Measurements from ENCODE around the gene TMEM179B. TPM values are rescaled to one million over a fixed set of nuclear protein-coding genes. Genes with fewer than 3 reads are reported as not detected.
A peak's percentile ranks its signal among the peaks of the same experiment; 100 is the strongest.

The TMEM179B gene
- polyA plus RNA-seq, 1 donor (not counting 4 experiments of a cell fraction or from before 2014, with no cell fraction given): 35.4 TPM

- H3K36me3 ChIP-seq (ENCODE audit: control insufficient read depth in 2 of 2, extremely low read depth in 1 of 2, insufficient read depth in 2 of 2, low read length in 2 of 2): peaks cover 4 to 20% of the 10 kb centered on the region in 2 experiments
- H2AFZ ChIP-seq (ENCODE audit: control insufficient read depth, low read length): peak overlapping the region; percentile 29
- dilution Hi-C loops (cut with MboI; ENCODE audit: extremely low pct_ligation_motif_present, low sequenced_read_pairs): no loop called here
- H3K27ac ChIP-seq (ENCODE audit: control insufficient read depth, insufficient read depth, low read length): peak overlapping the region; percentile 98
- peaks cover 35% of the 10 kb centered on the region for H3K79me2 ChIP-seq (ENCODE audit: control insufficient read depth, insufficient read depth, low read length)
- peak overlapping the region; percentile 78 to 100 (median 99) for H3K4me3 ChIP-seq (ENCODE audit: control insufficient read depth in 2 of 3, extremely low read depth in 1 of 3, insufficient read depth in 2 of 3, low read depth in 1 of 3, low read length in 3 of 3)
- no peaks in the 10 kb centered on the region for H3K9me1 ChIP-seq (ENCODE audit: control insufficient read depth, extremely low read depth, insufficient read depth, low read length)
- DNase-seq (ENCODE audit: low read depth, low spot score): no peak
- H4K20me1 ChIP-seq (ENCODE audit: control insufficient read depth, extremely low read depth, insufficient read depth, low read length): no peaks in the 10 kb centered on the region
- peak; percentile 91 to 100 (median 92) for TF ChIP-seq CTCF (optimal IDR thresholded peaks at IDR 0.05 in 1 of 3, IDR thresholded peaks at IDR 0.05 in 1 of 3, conservative IDR thresholded peaks at IDR 0.05 in 1 of 3; ENCODE audit: extremely low read depth in 1 of 3, insufficient read depth in 2 of 3, low read length in 3 of 3)
- TF ChIP-seq EZH2 (IDR thresholded peaks at IDR 0.05; ENCODE audit: low read length): no peak
- H3K4me2 ChIP-seq (ENCODE audit: control insufficient read depth, extremely low read depth, insufficient read depth, low read depth, low read length): peak overlapping the region; percentile 66
- H3K9me3 ChIP-seq (ENCODE audit: control insufficient read depth, low read depth, low read length): no peaks in the 10 kb centered on the region
- H3K4me1 ChIP-seq (ENCODE audit: control insufficient read depth, extremely low read depth, insufficient read depth, low read length): peaks cover 26% of the 10 kb centered on the region
- FAIRE-seq: no peak
- H3K9ac ChIP-seq (ENCODE audit: control insufficient read depth, extremely low read depth, insufficient read depth, low read length): peak overlapping the region; percentile 97
- H3K27me3 ChIP-seq (ENCODE audit: control insufficient read depth, extremely low read depth, insufficient read depth, low read length): no peaks in the 10 kb centered on the region
Observed at GRCh38 chr11:62786318-62787004, 741 bp upstream of the TMEM179B start.

GRCh38 chr11:62788991-62789390 is 1.8 kb downstream of the TMEM179B start:
- H3K27me3 ChIP-seq (ENCODE audit: control insufficient read depth, extremely low read depth, insufficient read depth, low read length): no peaks in the 10 kb centered on the region
- H3K9me1 ChIP-seq (ENCODE audit: control insufficient read depth, extremely low read depth, insufficient read depth, low read length): no peaks in the 10 kb centered on the region
- no peaks in the 10 kb centered on the region for H4K20me1 ChIP-seq (ENCODE audit: control insufficient read depth, extremely low read depth, insufficient read depth, low read length)
- H3K9me3 ChIP-seq (ENCODE audit: control insufficient read depth, low read depth, low read length): no peaks in the 10 kb centered on the region
- peak in 1 of 3 experiments; percentile 6 for TF ChIP-seq CTCF (optimal IDR thresholded peaks at IDR 0.05 in 1 of 3, IDR thresholded peaks at IDR 0.05 in 1 of 3, conservative IDR thresholded peaks at IDR 0.05 in 1 of 3; ENCODE audit: extremely low read depth in 1 of 3, insufficient read depth in 2 of 3, low read length in 3 of 3)
- no peak for TF ChIP-seq EZH2 (IDR thresholded peaks at IDR 0.05; ENCODE audit: low read length)
- FAIRE-seq: no peak
- no peak overlapping the region for H2AFZ ChIP-seq (ENCODE audit: control insufficient read depth, low read length)
- no peak overlapping the region for H3K4me2 ChIP-seq (ENCODE audit: control insufficient read depth, extremely low read depth, insufficient read depth, low read depth, low read length)
- no peak overlapping the region for H3K27ac ChIP-seq (ENCODE audit: control insufficient read depth, insufficient read depth, low read length)
- no peak for DNase-seq (ENCODE audit: low read depth, low spot score)
- peaks cover 7 to 30% of the 10 kb centered on the region in 2 experiments for H3K36me3 ChIP-seq (ENCODE audit: control insufficient read depth in 2 of 2, extremely low read depth in 1 of 2, insufficient read depth in 2 of 2, low read length in 2 of 2)
- no peak overlapping the region for H3K9ac ChIP-seq (ENCODE audit: control insufficient read depth, extremely low read depth, insufficient read depth, low read length)
- dilution Hi-C loops (cut with MboI; ENCODE audit: extremely low pct_ligation_motif_present, low sequenced_read_pairs): no loop called here
- H3K4me1 ChIP-seq (ENCODE audit: control insufficient read depth, extremely low read depth, insufficient read depth, low read length): peaks cover 32% of the 10 kb centered on the region
- H3K79me2 ChIP-seq (ENCODE audit: control insufficient read depth, insufficient read depth, low read length): peaks cover 38% of the 10 kb centered on the region
- H3K4me3 ChIP-seq (ENCODE audit: control insufficient read depth in 2 of 3, extremely low read depth in 1 of 3, insufficient read depth in 2 of 3, low read depth in 1 of 3, low read length in 3 of 3): no peak overlapping the region
